NCI-H2171 (cell line): ENCODE results near the gene CALM3.

Experiments
- DNase-seq: peaks from one replicate; lab custom pipeline; 2025; lab: John Stamatoyannopoulos, UW

The CALM3 gene

GRCh38 chr19:46600384-46601317, 479 bp upstream of the CALM3 start:
- peak; percentile 98 for DNase-seq

- no peak for DNase-seq
Measured at GRCh38 chr19:46602392-46603194, 1.5 kb downstream of the CALM3 start.

GRCh38 chr19:46603195-46603637, 2.1 kb downstream of the CALM3 start:
- no peak for DNase-seq

GRCh38 chr19:46603752-46604231, 2.7 kb downstream of the CALM3 start:
- no peak for DNase-seq

GRCh38 chr19:46604781-46605355, 3.7 kb downstream of the CALM3 start:
- DNase-seq, result no peak

- DNase-seq, result no peak
Measured at GRCh38 chr19:46605356-46605821, 4.3 kb downstream of the CALM3 start.

GRCh38 chr19:46606019-46606418, 4.9 kb downstream of the CALM3 start:
- DNase-seq, result no peak

- no peak for DNase-seq
Measured at GRCh38 chr19:46606681-46607447, 5.7 kb downstream of the CALM3 start.

GRCh38 chr19:46607448-46607841, 6.3 kb downstream of the CALM3 start:
- no peak for DNase-seq

GRCh38 chr19:46608178-46608577, 7.0 kb downstream of the CALM3 start:
- DNase-seq, result no peak

GRCh38 chr19:46608581-46609345, 7.6 kb downstream of the CALM3 start:
- DNase-seq, result no peak

GRCh38 chr19:46609511-46610412, 8.6 kb downstream of the CALM3 start:
- no peak for DNase-seq

GRCh38 chr19:46610413-46610775, 9.3 kb downstream of the CALM3 start:
- no peak for DNase-seq

- DNase-seq, result no peak
Measured at GRCh38 chr19:46610851-46611770, 10.0 kb downstream of the CALM3 start.

GRCh38 chr19:46611776-46612175, 10.6 kb downstream of the CALM3 start:
- DNase-seq, result no peak

- DNase-seq, result no peak
Measured at GRCh38 chr19:46613525-46613924, 12.4 kb downstream of the CALM3 start.

- DNase-seq, result peak; percentile 62
Measured at GRCh38 chr19:46614114-46614722, 13.1 kb downstream of the CALM3 start.

GRCh38 chr19:46615966-46616365, 14.8 kb downstream of the CALM3 start:
- DNase-seq, result no peak
